A549 treated with Mapracorat at 1 μM for 4 hours (cell line): ENCODE results near the gene DNASE2. TPM values are rescaled to one million over a fixed set of nuclear protein-coding genes. Genes with fewer than 3 reads are reported as not detected.

ENCODE experiments used
- total RNA-seq: library from RNA; stranded (reverse); fragments of 200-300 nt; extraction: Qiagen RNA extraction; gene quantifications from 5 replicates; pipeline ENCODE4 v1.2.3, GENCODE V29; 2022

Gene DNASE2
- total RNA-seq: 26.6 to 32.2 TPM (median 29.9 TPM) in 5 replicates

GRCh38 chr19:12881172-12881808 lies at the start of gene DNASE2:
DNASE2 (minus strand) TSS chr19:12881449; CDS start chr19:12881375, 74 bp downstream.

GRCh38 chr19:12890787-12891552 lies 9.7 kb upstream of the DNASE2 start, which contains the start of gene GCDH:
GCDH (plus strand) TSS chr19:12891160; CDS start chr19:12891305, 145 bp downstream.

GRCh38 chr19:12886969-12887747 lies 5.9 kb upstream of the DNASE2 start, which contains the start of gene KLF1:
KLF1 (minus strand) TSS chr19:12887201; CDS start chr19:12887140, 61 bp downstream.

GRCh38 chr19:12838182-12838885 lies 42.9 kb downstream of the DNASE2 start, which contains the start of gene MAST1:
MAST1 (plus strand) TSS chr19:12838515; CDS start chr19:12838573, 58 bp downstream.

GRCh38 chr19:12834566-12834943 lies 46.7 kb downstream of the DNASE2 start, which contains the start of gene RTBDN:
RTBDN (minus strand) TSS chr19:12834579; CDS start chr19:12829979, 4,600 bp downstream.

Other genes starting within 250 kb of the DNASE2 start
- 15.8 to 20.2 TPM (median 19.2 TPM) in 5 replicates for gene MAN2B1, start 214.7 kb downstream of the DNASE2 start, total RNA-seq
- 8.6 to 11.4 TPM (median 9.1 TPM) in 5 replicates for gene WDR83, start 214.6 kb downstream of the DNASE2 start, total RNA-seq
- 34.7 to 50.4 TPM (median 49.3 TPM) in 5 replicates for gene DHPS, start 199.6 kb downstream of the DNASE2 start, total RNA-seq
- not detected in 5 replicates for gene GNG14, start 193.5 kb downstream of the DNASE2 start, total RNA-seq
- gene FBXW9, start 184.8 kb downstream of the DNASE2 start, total RNA-seq: 9.1 to 14.4 TPM (median 12.9 TPM) in 5 replicates
- 24.4 to 36.5 TPM (median 34.0 TPM) in 5 replicates for gene TNPO2, start 157.5 kb downstream of the DNASE2 start, total RNA-seq
- 151 to 217 TPM (median 202 TPM) in 5 replicates for gene TRIR, start 146.8 kb downstream of the DNASE2 start, total RNA-seq
- gene GET3, start 144.0 kb downstream of the DNASE2 start, total RNA-seq: 78.1 to 102 TPM (median 96.8 TPM) in 5 replicates
- 1.5 to 2.3 TPM (median 1.8 TPM) in 5 replicates for gene BEST2, start 129.7 kb downstream of the DNASE2 start, total RNA-seq
- 9.6 to 11.8 TPM (median 10.1 TPM) in 5 replicates for gene HOOK2, start 105.9 kb downstream of the DNASE2 start, total RNA-seq
- gene JUNB, start 90.0 kb downstream of the DNASE2 start, total RNA-seq: 115 to 209 TPM (median 173 TPM) in 5 replicates
- 0.33 to 0.87 TPM (median 0.68 TPM) in 4 of 5 replicates, not detected in the other for gene PRDX2, start 79.6 kb downstream of the DNASE2 start, total RNA-seq
- gene THSD8, start 79.4 kb downstream of the DNASE2 start, total RNA-seq: 7.7 to 15.0 TPM (median 11.7 TPM) in 4 of 5 replicates, not detected in the other
- gene RNASEH2A, start 74.9 kb downstream of the DNASE2 start, total RNA-seq: 39.1 to 48.3 TPM (median 46.8 TPM) in 5 replicates
- 0.22 to 0.48 TPM (median 0.33 TPM) in 3 of 5 replicates, not detected in the others for gene RTBDN, start 46.9 kb downstream of the DNASE2 start, total RNA-seq
- gene MAST1, start 42.9 kb downstream of the DNASE2 start, total RNA-seq: 1.4 to 2.6 TPM (median 1.9 TPM) in 5 replicates
- gene KLF1, start 5.8 kb upstream of the DNASE2 start, total RNA-seq: 0.10 TPM in 1 of 5 replicates, not detected in the others
- gene GCDH, start 9.7 kb upstream of the DNASE2 start, total RNA-seq: 8.7 to 10.3 TPM (median 9.7 TPM) in 5 replicates
- gene SYCE2, start 37.8 kb upstream of the DNASE2 start, total RNA-seq: 0.42 to 0.75 TPM (median 0.58 TPM) in 5 replicates
- gene FARSA, start 52.3 kb upstream of the DNASE2 start, total RNA-seq: 59.9 to 78.1 TPM (median 68.9 TPM) in 5 replicates
- gene CALR, start 57.2 kb upstream of the DNASE2 start, total RNA-seq: 493 to 527 TPM (median 508 TPM) in 5 replicates
- gene RAD23A, start 64.4 kb upstream of the DNASE2 start, total RNA-seq: 69.3 to 81.9 TPM (median 80.5 TPM) in 5 replicates
- 31.0 to 58.2 TPM (median 54.0 TPM) in 5 replicates for gene GADD45GIP1, start 75.8 kb upstream of the DNASE2 start, total RNA-seq
- gene DAND5, start 88.1 kb upstream of the DNASE2 start, total RNA-seq: 0.09 to 0.12 TPM in 2 of 5 replicates, not detected in the others
- gene NFIX, start 114.0 kb upstream of the DNASE2 start, total RNA-seq: 2.5 to 4.3 TPM (median 3.8 TPM) in 5 replicates
- 0.42 to 1.3 TPM (median 0.85 TPM) in 5 replicates for gene LYL1, start 221.4 kb upstream of the DNASE2 start, total RNA-seq
- gene TRMT1, start 235.3 kb upstream of the DNASE2 start, total RNA-seq: 33.9 to 40.4 TPM (median 38.2 TPM) in 5 replicates
- 29.8 to 44.8 TPM (median 38.0 TPM) in 5 replicates for gene NACC1, start 236.8 kb upstream of the DNASE2 start, total RNA-seq